Activated B cell treated with CpG ODN at 0.5 μM for 24 hours (primary cell): ENCODE results near the gene CD244. TPM values are rescaled to one million over a fixed set of nuclear protein-coding genes. Genes with fewer than 3 reads are reported as not detected.

Experiments
- ATAC-seq: fragments of 200-7000 bp; cut with Tn5 transposase; one replicate; pipeline ENCODE4 v1.10.0; 2021; ENCODE audit warnings: low read depth, mild to moderate bottlenecking, moderate library complexity
- CTCF ChIA-PET: fragments of 350-600 bp; sonication (Branson Sonifier 250); formaldehyde crosslinking; loops from one replicate; lab custom pipeline; 2021; ENCODE audit warnings: antibody characterized with exemption; lab: Charles Lee
- POLR2A ChIA-PET: fragments of 350-600 bp; sonication (Branson Sonifier 250); formaldehyde crosslinking; loops from one replicate; lab custom pipeline; 2021; ENCODE audit warnings: antibody characterized with exemption; lab: Charles Lee
- DNase-seq: peaks from one replicate; pipeline ENCODE4 v3.0.0; 2022
- H3K27ac Mint-ChIP-seq: one replicate; pipeline ENCODE4 v1.8.0; 2020; ENCODE audit warnings: mixed read lengths
- H3K27me3 Mint-ChIP-seq: one replicate; pipeline ENCODE4 v1.8.0; 2021; ENCODE audit warnings: mixed read lengths
- H3K36me3 Mint-ChIP-seq: one replicate; pipeline ENCODE4 v1.8.0; 2021; ENCODE audit warnings: low read depth, mixed read lengths
- H3K4me1 Mint-ChIP-seq: one replicate; pipeline ENCODE4 v1.8.0; 2021; ENCODE audit warnings: mixed read lengths
- H3K4me3 Mint-ChIP-seq: one replicate; pipeline ENCODE4 v1.8.0; 2020; ENCODE audit warnings: mild to moderate bottlenecking, mixed read lengths
- H3K9me3 Mint-ChIP-seq: one replicate; pipeline ENCODE4 v1.8.0; 2020; ENCODE audit warnings: mixed read lengths
- intact Hi-C: fragments of 100-400 bp; cut with micrococcal nuclease; formaldehyde crosslinking; loops from one replicate; pipeline ENCODE4 v1.15.1; 2024
- total RNA-seq: library from RNA; stranded (reverse); gene quantifications from 2 replicates; pipeline ENCODE4 v1.2.3, GENCODE V29; 2022
- TF ChIP-seq, protein P1 (sequence below): fragments of 200-600 bp; IDR thresholded peaks from one replicate; pipeline ENCODE4 v1.8.0; 2022; ENCODE audit warnings: antibody characterized with exemption, mild to moderate bottlenecking

The CD244 gene
- total RNA-seq, 1 donor from 2014 or later = not detected

DNA sequence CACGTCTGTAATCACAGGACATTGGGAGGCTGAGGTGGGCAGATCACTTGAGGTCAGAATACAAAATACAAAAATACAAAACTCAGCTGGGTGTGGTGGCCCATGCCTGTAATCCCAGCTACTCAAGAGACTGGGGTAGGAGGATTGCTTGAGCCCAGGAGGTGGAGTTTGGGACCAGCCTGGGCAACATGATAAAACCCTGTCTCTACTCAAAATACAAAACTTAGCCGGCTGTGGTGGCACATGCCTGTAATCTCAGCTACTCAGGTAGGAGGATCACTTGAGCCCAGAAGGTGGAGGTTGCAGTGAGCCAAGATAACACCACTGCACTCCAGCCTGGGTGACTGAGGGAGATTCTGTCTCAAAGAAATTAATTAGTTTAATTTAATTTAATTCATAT lies 28.8 kb upstream of the CD244 start:
- Mint-ChIP-seq H3K27ac (no peak overlapping the region), H3K9me3 (peaks cover 13% of the 10 kb centered on the region), H3K4me3 (no peak overlapping the region), H3K27me3 (peaks cover 29% of the 10 kb centered on the region), H3K36me3 (no peaks in the 10 kb centered on the region), H3K4me1 (no peaks in the 10 kb centered on the region)
- no peak for DNase-seq
- no peak for ATAC-seq
- intact Hi-C loops = no loop called here
- TF ChIP-seq, protein P1, sequence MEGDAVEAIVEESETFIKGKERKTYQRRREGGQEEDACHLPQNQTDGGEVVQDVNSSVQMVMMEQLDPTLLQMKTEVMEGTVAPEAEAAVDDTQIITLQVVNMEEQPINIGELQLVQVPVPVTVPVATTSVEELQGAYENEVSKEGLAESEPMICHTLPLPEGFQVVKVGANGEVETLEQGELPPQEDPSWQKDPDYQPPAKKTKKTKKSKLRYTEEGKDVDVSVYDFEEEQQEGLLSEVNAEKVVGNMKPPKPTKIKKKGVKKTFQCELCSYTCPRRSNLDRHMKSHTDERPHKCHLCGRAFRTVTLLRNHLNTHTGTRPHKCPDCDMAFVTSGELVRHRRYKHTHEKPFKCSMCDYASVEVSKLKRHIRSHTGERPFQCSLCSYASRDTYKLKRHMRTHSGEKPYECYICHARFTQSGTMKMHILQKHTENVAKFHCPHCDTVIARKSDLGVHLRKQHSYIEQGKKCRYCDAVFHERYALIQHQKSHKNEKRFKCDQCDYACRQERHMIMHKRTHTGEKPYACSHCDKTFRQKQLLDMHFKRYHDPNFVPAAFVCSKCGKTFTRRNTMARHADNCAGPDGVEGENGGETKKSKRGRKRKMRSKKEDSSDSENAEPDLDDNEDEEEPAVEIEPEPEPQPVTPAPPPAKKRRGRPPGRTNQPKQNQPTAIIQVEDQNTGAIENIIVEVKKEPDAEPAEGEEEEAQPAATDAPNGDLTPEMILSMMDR = no peak
- POLR2A ChIA-PET = no interaction called here
- CTCF ChIA-PET = no interaction called here

DNA sequence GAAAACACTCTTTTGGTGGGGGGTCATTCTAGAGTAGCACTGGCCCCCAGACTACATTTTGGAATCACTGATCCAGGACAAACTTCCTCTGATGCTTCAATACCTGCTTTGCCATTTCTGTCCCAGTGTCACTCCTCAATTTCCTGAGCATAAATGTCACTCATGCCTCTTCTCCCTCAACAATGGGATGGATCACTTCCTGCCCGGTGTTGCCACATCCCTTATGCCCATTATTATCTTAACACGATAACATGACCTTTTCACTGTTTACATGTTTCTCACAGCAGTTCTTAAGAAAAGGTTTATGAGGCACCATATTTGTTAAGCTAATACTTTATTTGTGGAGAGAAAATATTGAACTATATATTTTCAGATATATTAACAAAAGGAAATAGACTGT lies 26.2 kb upstream of the CD244 start:
- no peak overlapping the region for H3K27ac Mint-ChIP-seq
- peaks cover 17% of the 10 kb centered on the region for H3K27me3 Mint-ChIP-seq
- ChIA-PET POLR2A (no interaction called here), CTCF (no interaction called here)
- intact Hi-C loops = no loop called here
- H3K9me3 Mint-ChIP-seq = peaks cover 4% of the 10 kb centered on the region
- no peaks in the 10 kb centered on the region for H3K4me1 Mint-ChIP-seq
- ATAC-seq (no peak), DNase-seq (no peak)
- TF ChIP-seq, protein P1 = no peak
- H3K4me3 Mint-ChIP-seq = no peak overlapping the region
- H3K36me3 Mint-ChIP-seq = no peaks in the 10 kb centered on the region

- POLR2A ChIA-PET = no interaction called here
- Mint-ChIP-seq H3K27me3 (peaks cover 12% of the 10 kb centered on the region), H3K27ac (no peak overlapping the region), H3K4me3 (no peak overlapping the region), H3K4me1 (no peaks in the 10 kb centered on the region), H3K9me3 (no peaks in the 10 kb centered on the region), H3K36me3 (no peaks in the 10 kb centered on the region)
- CTCF ChIA-PET = no interaction called here
- no peak for DNase-seq
- TF ChIP-seq, protein P1 = no peak
- no peak for ATAC-seq
- intact Hi-C loops = no loop called here
These were observed 24.4 kb upstream of the CD244 start for GRCh38 chr1:160887071-160887470.

DNA sequence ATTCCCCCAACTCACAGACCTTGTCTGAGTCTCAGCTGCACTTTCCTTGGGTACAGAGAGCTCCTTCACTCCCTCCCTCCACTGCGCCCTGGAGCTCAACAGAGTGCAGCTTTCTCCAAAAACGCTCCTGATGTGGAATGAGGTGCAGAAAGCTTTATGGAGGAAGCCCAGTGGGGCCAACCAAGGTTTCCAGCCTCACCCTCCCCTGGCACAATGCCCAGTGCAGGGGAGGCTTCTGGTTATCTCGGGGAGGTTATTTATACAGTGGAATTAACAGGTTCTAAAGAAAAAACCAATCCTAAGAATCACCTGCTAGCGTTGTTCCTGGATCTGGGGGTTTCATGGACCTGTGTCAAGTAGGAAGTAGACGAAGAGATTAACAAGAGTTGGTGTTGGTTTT lies 22.4 kb upstream of the CD244 start, which contains the start of gene ITLN1:
Gene ITLN1, minus strand, starts transcription at position 139 of the 400 bp plus-strand sequence. CDS start 303 bp downstream, outside the sequence.
- DNase-seq = no peak

DNA sequence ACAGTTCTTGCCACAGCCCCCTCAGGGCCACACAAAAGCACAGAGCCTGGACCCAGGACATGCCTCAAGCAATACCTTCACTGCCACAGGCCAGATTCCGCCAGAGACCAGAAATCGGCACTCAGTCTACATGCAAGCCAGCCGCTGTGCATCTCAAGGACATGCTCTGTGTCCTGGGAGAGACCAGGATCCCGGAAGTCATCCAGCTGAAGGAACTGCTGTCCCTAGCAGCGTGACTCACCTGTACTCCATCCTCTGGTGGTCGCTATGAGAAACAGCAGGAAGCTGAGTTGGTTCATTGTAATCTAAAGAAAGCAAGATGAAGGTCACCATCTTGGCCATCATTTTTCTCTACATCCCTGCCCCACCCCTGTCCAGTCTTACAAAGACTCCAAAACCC lies 21.9 kb upstream of the CD244 start:
- intact Hi-C loops = no loop called here
- DNase-seq (no peak), ATAC-seq (no peak)
- POLR2A ChIA-PET = no interaction called here
- Mint-ChIP-seq H3K9me3 (no peaks in the 10 kb centered on the region), H3K36me3 (no peaks in the 10 kb centered on the region), H3K27me3 (peaks cover 6% of the 10 kb centered on the region), H3K4me1 (no peaks in the 10 kb centered on the region), H3K4me3 (no peak overlapping the region), H3K27ac (no peak overlapping the region)
- TF ChIP-seq, protein P1 = no peak
- CTCF ChIA-PET = interaction anchor here (0.7 to 1.1 kb wide), 3 partner anchors 42 to 107 kb away, joined by 3 to 4 read pairs (median 3); no protein-coding TSS in a partner anchor

More for the DNA sequence above, 22.4 kb upstream of the CD244 start, which contains the start of gene ITLN1:
- CTCF ChIA-PET = interaction anchor here (0.7 to 1.1 kb wide), 3 partner anchors 43 to 108 kb away, joined by 3 to 4 read pairs (median 3); no protein-coding TSS in a partner anchor
- no peaks in the 10 kb centered on the region for H3K36me3 Mint-ChIP-seq
- ATAC-seq = no peak
- H3K4me1 Mint-ChIP-seq = no peaks in the 10 kb centered on the region
- peaks cover 6% of the 10 kb centered on the region for H3K27me3 Mint-ChIP-seq
- intact Hi-C loops = no loop called here
- POLR2A ChIA-PET = no interaction called here
- TF ChIP-seq, protein P1 = no peak
- no peak within 1 kb of the TSS for H3K27ac Mint-ChIP-seq
- no peaks in the 10 kb centered on the region for H3K9me3 Mint-ChIP-seq
- H3K4me3 Mint-ChIP-seq = no peak within 1 kb of the TSS
